GM19023 (cell line): ENCODE measurements around the gene MNS1.
"Not testable (repeated sequence)": the region's sequence is repeated elsewhere in the genome, so short reads cannot be mapped to it uniquely, and the experiment has no call there.

ENCODE experiments used
- ATAC-seq: cut with Tn5 transposase; IDR thresholded peaks from one replicate; pipeline ENCODE4 v1.9.1; 2021; ENCODE audit warnings: mild to moderate bottlenecking, moderate library complexity; ENCODE audit not compliant: unreplicated experiment

The MNS1 gene

GRCh38 chr15:56456229-56456628 lies 8.7 kb downstream of the MNS1 start:
- ATAC-seq, result no peak

- no peak for ATAC-seq
Measured at GRCh38 chr15:56454836-56455235, 10.1 kb downstream of the MNS1 start.

GRCh38 chr15:56445746-56446145 lies 19.2 kb downstream of the MNS1 start:
- no peak for ATAC-seq

GRCh38 chr15:56442354-56442753 lies 22.6 kb downstream of the MNS1 start:
- no peak for ATAC-seq

- no peak for ATAC-seq
Measured at GRCh38 chr15:56440214-56440770, 24.6 kb downstream of the MNS1 start.

- ATAC-seq, result no peak
Measured at GRCh38 chr15:56432304-56432703, 32.6 kb downstream of the MNS1 start.

- ATAC-seq, result no peak
Measured at GRCh38 chr15:56428821-56429458, 36.0 kb downstream of the MNS1 start.

- ATAC-seq, result no peak
Measured at GRCh38 chr15:56425976-56426375, 39.0 kb downstream of the MNS1 start.

- no peak for ATAC-seq
Measured at GRCh38 chr15:56425276-56425675, 39.7 kb downstream of the MNS1 start.

GRCh38 chr15:56413114-56413733 lies 51.7 kb downstream of the MNS1 start:
- not testable (repeated sequence) for ATAC-seq

- ATAC-seq, result no peak
Measured at GRCh38 chr15:56411122-56411749, 53.7 kb downstream of the MNS1 start.

GRCh38 chr15:56410721-56411120 lies 54.2 kb downstream of the MNS1 start:
- ATAC-seq, result no peak

- ATAC-seq, result not testable (repeated sequence)
Measured at GRCh38 chr15:56399209-56399608, 65.7 kb downstream of the MNS1 start.

- ATAC-seq, result not testable (repeated sequence)
Measured at GRCh38 chr15:56397325-56397724, 67.6 kb downstream of the MNS1 start.

GRCh38 chr15:56394909-56395308 lies 70.0 kb downstream of the MNS1 start:
- ATAC-seq, result no peak

- no peak for ATAC-seq
Measured at GRCh38 chr15:56393277-56393676, 71.7 kb downstream of the MNS1 start.

- no peak for ATAC-seq
Measured at GRCh38 chr15:56390739-56391267, 74.1 kb downstream of the MNS1 start.

- no peak for ATAC-seq
Measured at GRCh38 chr15:56385908-56386307, 79.0 kb downstream of the MNS1 start.

GRCh38 chr15:56383010-56383409 lies 81.9 kb downstream of the MNS1 start:
- ATAC-seq, result no peak
